ENCODE results near the gene ST6GALNAC4. TPM values are rescaled to one million over a fixed set of nuclear protein-coding genes. Genes with fewer than 3 reads are reported as not detected.

The ST6GALNAC4 gene
- total and polyA plus RNA-seq, 8 donors = 3.7 to 33.6 (median 13.0) TPM

GRCh38 chr9:127928676-127929624, 12.1 kb upstream of the ST6GALNAC4 start:
- no peak for TF ChIP-seq POLR2A (IDR thresholded peaks at IDR 0.05)
- TF ChIP-seq POLR2AphosphoS5 (IDR thresholded peaks at IDR 0.05) = no peak
- TF ChIP-seq EP300 (IDR thresholded peaks at IDR 0.05) = no peak
- TF ChIP-seq, protein P1, sequence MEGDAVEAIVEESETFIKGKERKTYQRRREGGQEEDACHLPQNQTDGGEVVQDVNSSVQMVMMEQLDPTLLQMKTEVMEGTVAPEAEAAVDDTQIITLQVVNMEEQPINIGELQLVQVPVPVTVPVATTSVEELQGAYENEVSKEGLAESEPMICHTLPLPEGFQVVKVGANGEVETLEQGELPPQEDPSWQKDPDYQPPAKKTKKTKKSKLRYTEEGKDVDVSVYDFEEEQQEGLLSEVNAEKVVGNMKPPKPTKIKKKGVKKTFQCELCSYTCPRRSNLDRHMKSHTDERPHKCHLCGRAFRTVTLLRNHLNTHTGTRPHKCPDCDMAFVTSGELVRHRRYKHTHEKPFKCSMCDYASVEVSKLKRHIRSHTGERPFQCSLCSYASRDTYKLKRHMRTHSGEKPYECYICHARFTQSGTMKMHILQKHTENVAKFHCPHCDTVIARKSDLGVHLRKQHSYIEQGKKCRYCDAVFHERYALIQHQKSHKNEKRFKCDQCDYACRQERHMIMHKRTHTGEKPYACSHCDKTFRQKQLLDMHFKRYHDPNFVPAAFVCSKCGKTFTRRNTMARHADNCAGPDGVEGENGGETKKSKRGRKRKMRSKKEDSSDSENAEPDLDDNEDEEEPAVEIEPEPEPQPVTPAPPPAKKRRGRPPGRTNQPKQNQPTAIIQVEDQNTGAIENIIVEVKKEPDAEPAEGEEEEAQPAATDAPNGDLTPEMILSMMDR (IDR thresholded peaks at IDR 0.05) = no peak
- intact Hi-C loops (cut with DNase I; ENCODE audit: low total_unique reads) = no loop called here
- Histone ChIP-seq H3K27me3 (peaks cover 0 to 67% (median 20%) of the 10 kb centered on the region in 3 donors), H3K27ac (no peak overlapping the region), H3K4me3 (no peak overlapping the region), H3K36me3 (no peaks in the 10 kb centered on the region), H3K9me3 (no peaks in the 10 kb centered on the region), H3K4me1 (peaks cover 35 to 45% (median 40%) of the 10 kb centered on the region in 4 donors)
- WGBS, 5 donors = 64 to 69% (median 67%) methylated on average over 11 of the region's 11 CpGs
- DNase-seq = no peak

DNA sequence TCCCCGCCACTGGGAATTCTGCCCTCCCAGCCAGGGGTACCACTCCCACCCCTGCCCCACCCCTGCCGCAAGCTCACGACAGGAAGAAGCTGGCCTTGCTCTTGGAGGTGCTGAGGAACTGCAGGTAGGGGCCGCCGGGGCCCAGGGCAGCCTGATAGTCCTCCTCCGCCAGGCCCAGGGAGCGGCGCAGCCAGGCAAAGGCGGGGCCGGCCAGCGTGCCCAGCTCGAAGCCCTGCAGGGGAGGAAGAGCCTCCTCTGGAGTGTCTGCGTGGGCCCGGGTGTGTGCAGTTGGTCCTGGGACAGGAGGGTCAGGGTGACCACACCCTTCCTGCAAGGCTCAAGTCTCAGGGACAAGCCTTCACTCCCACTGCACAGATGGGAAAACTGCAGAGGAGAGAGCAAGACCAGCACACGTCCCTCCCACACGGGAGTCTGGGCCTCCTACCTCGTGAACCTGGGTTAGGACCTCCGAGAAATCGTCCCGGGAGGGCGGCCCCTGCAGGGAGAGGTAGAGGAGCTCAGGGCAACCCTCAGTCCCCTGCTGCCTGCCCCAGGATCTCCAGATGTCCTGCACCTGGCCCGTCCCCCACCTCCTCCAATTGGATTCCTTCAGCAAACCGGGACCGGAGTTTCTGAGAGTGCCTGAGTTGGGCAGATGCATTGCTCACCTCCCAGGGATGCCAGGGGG, 11.3 kb upstream of the ST6GALNAC4 start:
- Histone ChIP-seq H3K4me1 (peaks cover 35 to 45% (median 40%) of the 10 kb centered on the region in 4 donors), H3K27me3 (peaks cover 0 to 67% (median 20%) of the 10 kb centered on the region in 3 donors), H3K36me3 (no peaks in the 10 kb centered on the region), H3K27ac (no peak overlapping the region), H3K9me3 (no peaks in the 10 kb centered on the region), H3K4me3 (peak overlapping the region; percentile 29 to 48 (median 34))
- intact Hi-C loops (cut with DNase I; ENCODE audit: low total_unique reads) = no loop called here
- TF ChIP-seq EP300 (IDR thresholded peaks at IDR 0.05) = no peak
- TF ChIP-seq, protein P1 (IDR thresholded peaks at IDR 0.05) = no peak
- TF ChIP-seq POLR2A (IDR thresholded peaks at IDR 0.05) = no peak
- TF ChIP-seq POLR2AphosphoS5 (IDR thresholded peaks at IDR 0.05) = no peak
- WGBS, 5 donors = 10 to 24% (median 19%) methylated on average over 17 to 24 of the region's 24 CpGs
- DNase-seq = peak in 1 of 2 donors; percentile 63

- DNase-seq = peak; percentile 79 to 82
- Histone ChIP-seq H3K27me3 (peaks cover 0 to 67% (median 20%) of the 10 kb centered on the region in 3 donors), H3K4me3 (peak overlapping the region; percentile 29 to 48 (median 34)), H3K4me1 (peaks cover 35 to 45% (median 40%) of the 10 kb centered on the region in 4 donors), H3K27ac (no peak overlapping the region), H3K36me3 (no peaks in the 10 kb centered on the region), H3K9me3 (no peaks in the 10 kb centered on the region)
- TF ChIP-seq EP300 (IDR thresholded peaks at IDR 0.05) = no peak
- TF ChIP-seq, protein P1 (IDR thresholded peaks at IDR 0.05) = no peak
- no peak for TF ChIP-seq POLR2AphosphoS5 (IDR thresholded peaks at IDR 0.05)
- no peak for TF ChIP-seq POLR2A (IDR thresholded peaks at IDR 0.05)
- intact Hi-C loops (cut with DNase I; ENCODE audit: low total_unique reads) = no loop called here
- WGBS, 5 donors = 2 to 6% (median 2%) methylated on average over 40 to 56 of the region's 56 CpGs
These were observed 10.6 kb upstream of the ST6GALNAC4 start for GRCh38 chr9:127927201-127927987.

- intact Hi-C loops (cut with DNase I; ENCODE audit: low total_unique reads) = no loop called here
- Histone ChIP-seq H3K4me1 (peaks cover 37 to 47% (median 42%) of the 10 kb centered on the region in 4 donors), H3K9me3 (no peaks in the 10 kb centered on the region), H3K4me3 (peak overlapping the region; percentile 29 to 48 (median 34)), H3K27me3 (peaks cover 0 to 71% (median 20%) of the 10 kb centered on the region in 3 donors), H3K27ac (no peak overlapping the region), H3K36me3 (no peaks in the 10 kb centered on the region)
- no peak for DNase-seq
- WGBS, 5 donors = 14 to 19% (median 18%) methylated on average over 13 to 19 of the region's 19 CpGs
- TF ChIP-seq EP300 (IDR thresholded peaks at IDR 0.05) (no peak), POLR2AphosphoS5 (IDR thresholded peaks at IDR 0.05) (no peak), POLR2A (IDR thresholded peaks at IDR 0.05) (no peak)
- TF ChIP-seq, protein P1 (IDR thresholded peaks at IDR 0.05) = no peak
These were observed 10.0 kb upstream of the ST6GALNAC4 start for GRCh38 chr9:127926906-127927200.

Data from stomach (tissue), 9 donors.